ENCODE measurements around the gene CPLX4.

DNA sequence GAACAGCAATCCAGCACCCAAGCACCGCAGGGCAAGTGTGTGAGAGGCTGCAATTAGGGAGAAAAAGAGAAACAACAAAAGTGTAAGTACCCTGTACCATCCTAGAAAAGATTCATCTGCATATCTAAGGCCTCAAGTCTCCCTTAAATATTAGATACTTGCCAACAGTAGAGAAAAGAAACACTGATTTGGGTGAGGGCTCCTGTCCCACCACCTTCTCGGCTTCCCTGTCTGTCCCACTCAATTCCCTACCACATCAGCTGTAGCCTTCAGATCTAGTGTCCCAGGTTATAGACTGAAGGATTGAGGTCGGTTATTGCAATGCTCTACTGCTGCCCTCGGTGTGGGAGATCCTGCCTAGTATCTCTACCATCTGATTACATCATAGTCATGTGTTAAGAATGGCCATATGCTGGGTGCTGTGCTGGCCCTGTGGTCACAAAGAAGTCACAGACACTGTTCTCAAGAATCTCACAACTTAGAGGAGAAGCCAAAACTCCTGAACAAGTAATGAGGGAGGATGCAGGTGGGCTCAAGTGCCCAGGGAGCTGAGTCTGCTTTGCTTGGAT is 47.7 kb downstream of the CPLX4 start:
- no peak for TF ChIP-seq POLR2A (IDR thresholded peaks at IDR 0.05)
- TF ChIP-seq, protein P1, sequence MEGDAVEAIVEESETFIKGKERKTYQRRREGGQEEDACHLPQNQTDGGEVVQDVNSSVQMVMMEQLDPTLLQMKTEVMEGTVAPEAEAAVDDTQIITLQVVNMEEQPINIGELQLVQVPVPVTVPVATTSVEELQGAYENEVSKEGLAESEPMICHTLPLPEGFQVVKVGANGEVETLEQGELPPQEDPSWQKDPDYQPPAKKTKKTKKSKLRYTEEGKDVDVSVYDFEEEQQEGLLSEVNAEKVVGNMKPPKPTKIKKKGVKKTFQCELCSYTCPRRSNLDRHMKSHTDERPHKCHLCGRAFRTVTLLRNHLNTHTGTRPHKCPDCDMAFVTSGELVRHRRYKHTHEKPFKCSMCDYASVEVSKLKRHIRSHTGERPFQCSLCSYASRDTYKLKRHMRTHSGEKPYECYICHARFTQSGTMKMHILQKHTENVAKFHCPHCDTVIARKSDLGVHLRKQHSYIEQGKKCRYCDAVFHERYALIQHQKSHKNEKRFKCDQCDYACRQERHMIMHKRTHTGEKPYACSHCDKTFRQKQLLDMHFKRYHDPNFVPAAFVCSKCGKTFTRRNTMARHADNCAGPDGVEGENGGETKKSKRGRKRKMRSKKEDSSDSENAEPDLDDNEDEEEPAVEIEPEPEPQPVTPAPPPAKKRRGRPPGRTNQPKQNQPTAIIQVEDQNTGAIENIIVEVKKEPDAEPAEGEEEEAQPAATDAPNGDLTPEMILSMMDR (IDR thresholded peaks at IDR 0.05) = no peak
- no peak for TF ChIP-seq EP300 (IDR thresholded peaks at IDR 0.05)
- TF ChIP-seq POLR2AphosphoS5 (IDR thresholded peaks at IDR 0.05) = no peak
